ENCODE data around the gene ST6GALNAC2.

DNA sequence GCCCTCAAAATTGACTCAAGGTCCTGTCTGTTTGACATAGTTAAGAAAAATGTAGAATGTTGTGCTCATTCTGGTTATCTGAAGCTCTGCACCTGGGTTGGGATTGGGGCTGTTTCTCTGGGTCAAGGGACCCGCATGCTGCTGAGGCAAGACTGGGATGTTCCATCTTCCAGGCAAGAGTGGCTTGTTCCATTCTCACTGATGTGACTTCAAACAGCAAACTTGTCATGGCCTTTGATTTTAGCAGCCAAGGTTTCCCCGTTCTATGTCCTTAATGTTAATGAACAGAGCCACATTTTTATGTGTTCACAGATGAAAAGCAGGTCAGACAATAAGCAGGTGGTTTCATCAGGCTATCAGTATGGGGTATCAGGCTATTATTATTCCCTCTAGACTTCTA, 32.2 kb upstream of the ST6GALNAC2 start:
- TF ChIP-seq, protein P1, sequence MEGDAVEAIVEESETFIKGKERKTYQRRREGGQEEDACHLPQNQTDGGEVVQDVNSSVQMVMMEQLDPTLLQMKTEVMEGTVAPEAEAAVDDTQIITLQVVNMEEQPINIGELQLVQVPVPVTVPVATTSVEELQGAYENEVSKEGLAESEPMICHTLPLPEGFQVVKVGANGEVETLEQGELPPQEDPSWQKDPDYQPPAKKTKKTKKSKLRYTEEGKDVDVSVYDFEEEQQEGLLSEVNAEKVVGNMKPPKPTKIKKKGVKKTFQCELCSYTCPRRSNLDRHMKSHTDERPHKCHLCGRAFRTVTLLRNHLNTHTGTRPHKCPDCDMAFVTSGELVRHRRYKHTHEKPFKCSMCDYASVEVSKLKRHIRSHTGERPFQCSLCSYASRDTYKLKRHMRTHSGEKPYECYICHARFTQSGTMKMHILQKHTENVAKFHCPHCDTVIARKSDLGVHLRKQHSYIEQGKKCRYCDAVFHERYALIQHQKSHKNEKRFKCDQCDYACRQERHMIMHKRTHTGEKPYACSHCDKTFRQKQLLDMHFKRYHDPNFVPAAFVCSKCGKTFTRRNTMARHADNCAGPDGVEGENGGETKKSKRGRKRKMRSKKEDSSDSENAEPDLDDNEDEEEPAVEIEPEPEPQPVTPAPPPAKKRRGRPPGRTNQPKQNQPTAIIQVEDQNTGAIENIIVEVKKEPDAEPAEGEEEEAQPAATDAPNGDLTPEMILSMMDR (IDR thresholded peaks at IDR 0.05) = no peak
- no peak for TF ChIP-seq POLR2A (IDR thresholded peaks at IDR 0.05)
